ENCODE data around the gene NPFF.

Gene NPFF

GRCh38 chr12:53523131-53523530 is 15.8 kb upstream of the NPFF start:
- Histone ChIP-seq H3K79me2 (ENCODE audit: control insufficient read depth, insufficient read depth, low read length, poor library complexity) (no peaks in the 10 kb centered on the region), H3K14ac (ENCODE audit: low read length) (no peak overlapping the region), H2BK120ac (ENCODE audit: insufficient read depth, low read length, poor library complexity) (no peak overlapping the region), H3K9me3 (ENCODE audit: insufficient read depth, low read depth, low read length) (no peaks in the 10 kb centered on the region), H3K4me3 (ENCODE audit: low read depth, low read length) (no peak overlapping the region), H3K27ac (ENCODE audit: low read depth, low read length) (no peak overlapping the region), H3K4me1 (ENCODE audit: control insufficient read depth in 1 of 2, insufficient read depth in 2 of 2, low read length in 2 of 2) (no peaks in the 10 kb centered on the region), H3K9ac (ENCODE audit: low read length) (no peak overlapping the region), H4K8ac (ENCODE audit: low read depth, low read length) (no peak overlapping the region), H2BK12ac (ENCODE audit: low read length) (no peak overlapping the region), H3K27me3 (ENCODE audit: insufficient read depth, low read length) (no peaks in the 10 kb centered on the region), H3K18ac (ENCODE audit: low read length) (no peak overlapping the region), H2AK5ac (ENCODE audit: low read length) (no peak overlapping the region), H3K36me3 (ENCODE audit: control insufficient read depth in 1 of 2, insufficient read depth in 2 of 2, low read length in 2 of 2) (peaks cover 16 to 27% of the 10 kb centered on the region in 2 experiments), H3K79me1 (ENCODE audit: low read length) (no peaks in the 10 kb centered on the region), H3K23ac (ENCODE audit: low read length) (no peak overlapping the region), H3K4ac (ENCODE audit: low read depth, low read length) (no peak overlapping the region), H4K91ac (ENCODE audit: low read depth, low read length) (no peak overlapping the region), H2AFZ (ENCODE audit: insufficient read depth, low read length, poor library complexity) (no peak overlapping the region), H3K4me2 (ENCODE audit: low read length) (no peak overlapping the region), H2BK5ac (ENCODE audit: low read depth, low read length, poor library complexity) (no peak overlapping the region), H4K12ac (ENCODE audit: low read depth, low read length) (no peak overlapping the region)
- DNase-seq: no peak
- WGBS (ENCODE audit: extremely low coverage, insufficient coverage, insufficient read length): no CpG with 5 or more reads among the region's 3 CpGs

GRCh38 chr12:53518381-53518780 is 11.1 kb upstream of the NPFF start:
- H3K36me3 ChIP-seq (ENCODE audit: control insufficient read depth in 1 of 2, insufficient read depth in 2 of 2, low read length in 2 of 2): peaks cover 32 to 39% of the 10 kb centered on the region in 2 experiments
- H3K79me1 ChIP-seq (ENCODE audit: low read length): no peaks in the 10 kb centered on the region
- no peak overlapping the region for H3K14ac ChIP-seq (ENCODE audit: low read length)
- H3K9me3 ChIP-seq (ENCODE audit: insufficient read depth, low read depth, low read length): no peaks in the 10 kb centered on the region
- no peak overlapping the region for H2AFZ ChIP-seq (ENCODE audit: insufficient read depth, low read length, poor library complexity)
- no peak overlapping the region for H4K91ac ChIP-seq (ENCODE audit: low read depth, low read length)
- H3K23ac ChIP-seq (ENCODE audit: low read length): no peak overlapping the region
- no peaks in the 10 kb centered on the region for H3K27me3 ChIP-seq (ENCODE audit: insufficient read depth, low read length)
- no peak overlapping the region for H4K12ac ChIP-seq (ENCODE audit: low read depth, low read length)
- no peak overlapping the region for H3K4ac ChIP-seq (ENCODE audit: low read depth, low read length)
- no peaks in the 10 kb centered on the region for H3K4me1 ChIP-seq (ENCODE audit: control insufficient read depth in 1 of 2, insufficient read depth in 2 of 2, low read length in 2 of 2)
- DNase-seq: no peak
- no peak overlapping the region for H2BK120ac ChIP-seq (ENCODE audit: insufficient read depth, low read length, poor library complexity)
- H4K8ac ChIP-seq (ENCODE audit: low read depth, low read length): no peak overlapping the region
- WGBS (ENCODE audit: extremely low coverage, insufficient coverage, insufficient read length): no CpG with 5 or more reads among the region's 5 CpGs
- no peak overlapping the region for H2AK5ac ChIP-seq (ENCODE audit: low read length)
- no peak overlapping the region for H3K9ac ChIP-seq (ENCODE audit: low read length)
- H2BK12ac ChIP-seq (ENCODE audit: low read length): no peak overlapping the region
- H2BK5ac ChIP-seq (ENCODE audit: low read depth, low read length, poor library complexity): no peak overlapping the region
- H3K4me2 ChIP-seq (ENCODE audit: low read length): no peak overlapping the region
- H3K18ac ChIP-seq (ENCODE audit: low read length): no peak overlapping the region
- no peak overlapping the region for H3K27ac ChIP-seq (ENCODE audit: low read depth, low read length)
- H3K4me3 ChIP-seq (ENCODE audit: low read depth, low read length): no peak overlapping the region
- no peaks in the 10 kb centered on the region for H3K79me2 ChIP-seq (ENCODE audit: control insufficient read depth, insufficient read depth, low read length, poor library complexity)

GRCh38 chr12:53516758-53517455 is 9.6 kb upstream of the NPFF start:
- no peak overlapping the region for H2AK5ac ChIP-seq (ENCODE audit: low read length)
- H3K27ac ChIP-seq (ENCODE audit: low read depth, low read length): no peak overlapping the region
- no peak overlapping the region for H3K23ac ChIP-seq (ENCODE audit: low read length)

GRCh38 chr12:53515291-53515680 is 8.0 kb upstream of the NPFF start:
- Histone ChIP-seq H3K79me1 (ENCODE audit: low read length) (no peaks in the 10 kb centered on the region), H3K4me1 (ENCODE audit: control insufficient read depth in 1 of 2, insufficient read depth in 2 of 2, low read length in 2 of 2) (no peaks in the 10 kb centered on the region), H3K18ac (ENCODE audit: low read length) (no peak overlapping the region), H4K12ac (ENCODE audit: low read depth, low read length) (no peak overlapping the region), H2AK5ac (ENCODE audit: low read length) (no peak overlapping the region), H3K14ac (ENCODE audit: low read length) (no peak overlapping the region), H2BK5ac (ENCODE audit: low read depth, low read length, poor library complexity) (no peak overlapping the region), H4K91ac (ENCODE audit: low read depth, low read length) (no peak overlapping the region), H3K4ac (ENCODE audit: low read depth, low read length) (no peak overlapping the region), H3K27ac (ENCODE audit: low read depth, low read length) (no peak overlapping the region), H3K27me3 (ENCODE audit: insufficient read depth, low read length) (no peaks in the 10 kb centered on the region), H2BK12ac (ENCODE audit: low read length) (no peak overlapping the region), H2BK120ac (ENCODE audit: insufficient read depth, low read length, poor library complexity) (no peak overlapping the region), H3K79me2 (ENCODE audit: control insufficient read depth, insufficient read depth, low read length, poor library complexity) (no peaks in the 10 kb centered on the region), H3K4me2 (ENCODE audit: low read length) (no peak overlapping the region), H3K23ac (ENCODE audit: low read length) (no peak overlapping the region), H4K8ac (ENCODE audit: low read depth, low read length) (no peak overlapping the region), H3K4me3 (ENCODE audit: low read depth, low read length) (no peak overlapping the region), H2AFZ (ENCODE audit: insufficient read depth, low read length, poor library complexity) (no peak overlapping the region), H3K36me3 (ENCODE audit: control insufficient read depth in 1 of 2, insufficient read depth in 2 of 2, low read length in 2 of 2) (peaks cover 30 to 48% of the 10 kb centered on the region in 2 experiments), H3K9me3 (ENCODE audit: insufficient read depth, low read depth, low read length) (no peaks in the 10 kb centered on the region), H3K9ac (ENCODE audit: low read length) (no peak overlapping the region)
- WGBS (ENCODE audit: extremely low coverage, insufficient coverage, insufficient read length): no CpG with 5 or more reads among the region's 2 CpGs
- no peak for DNase-seq

More at GRCh38 chr12:53516758-53517455, 9.6 kb upstream of the NPFF start:
- Histone ChIP-seq H3K14ac (ENCODE audit: low read length) (no peak overlapping the region), H2AFZ (ENCODE audit: insufficient read depth, low read length, poor library complexity) (no peak overlapping the region), H3K79me2 (ENCODE audit: control insufficient read depth, insufficient read depth, low read length, poor library complexity) (no peaks in the 10 kb centered on the region), H3K4ac (ENCODE audit: low read depth, low read length) (no peak overlapping the region), H3K4me1 (ENCODE audit: control insufficient read depth in 1 of 2, insufficient read depth in 2 of 2, low read length in 2 of 2) (no peaks in the 10 kb centered on the region), H3K9me3 (ENCODE audit: insufficient read depth, low read depth, low read length) (no peaks in the 10 kb centered on the region), H2BK12ac (ENCODE audit: low read length) (no peak overlapping the region), H3K4me2 (ENCODE audit: low read length) (no peak overlapping the region), H3K79me1 (ENCODE audit: low read length) (no peaks in the 10 kb centered on the region), H3K27me3 (ENCODE audit: insufficient read depth, low read length) (no peaks in the 10 kb centered on the region), H3K4me3 (ENCODE audit: low read depth, low read length) (no peak overlapping the region), H4K91ac (ENCODE audit: low read depth, low read length) (no peak overlapping the region), H3K9ac (ENCODE audit: low read length) (no peak overlapping the region), H3K36me3 (ENCODE audit: control insufficient read depth in 1 of 2, insufficient read depth in 2 of 2, low read length in 2 of 2) (peaks cover 35 to 41% of the 10 kb centered on the region in 2 experiments), H2BK120ac (ENCODE audit: insufficient read depth, low read length, poor library complexity) (no peak overlapping the region), H2BK5ac (ENCODE audit: low read depth, low read length, poor library complexity) (no peak overlapping the region), H4K12ac (ENCODE audit: low read depth, low read length) (no peak overlapping the region), H3K18ac (ENCODE audit: low read length) (no peak overlapping the region), H4K8ac (ENCODE audit: low read depth, low read length) (no peak overlapping the region)
- WGBS (ENCODE audit: extremely low coverage, insufficient coverage, insufficient read length): no CpG with 5 or more reads among the region's 13 CpGs
- DNase-seq: no peak

Measured in trophoblast cell (in vitro differentiated cells and primary cell).